Adrenal gland (tissue), 12 donors: ENCODE data around the gene CDC42. TPM values are rescaled to one million over a fixed set of nuclear protein-coding genes. Genes with fewer than 3 reads are reported as not detected.

ENCODE experiments used
- DNase-seq, 7 donors: peaks; one replicate each; pipeline ENCODE4 v3.0.0-alpha.2; 2019 to 2020
- H3K27ac ChIP-seq, 5 donors: fragments of 200-600 bp; sonication (generic) in 4 of 5; 1 replicate in 3 of 5; 2 replicates in 2 of 5; pipeline versions ENCODE4 v1.5.1 to v1.8.0; 2016 to 2020; ENCODE audit warnings: mild to moderate bottlenecking in 1 of 5
- H3K27me3 ChIP-seq: fragments of 200-600 bp; 2 replicates; pipeline ENCODE4 v1.8.0; 2021
- H3K36me3 ChIP-seq, 2 donors: fragments of 200-600 bp; replicated peaks in 1 of 2; 1 replicate in 1 of 2; 2 replicates in 1 of 2; pipeline versions ENCODE4 v1.5.1 to v1.8.0; 2018 to 2022
- H3K4me1 ChIP-seq, 2 donors: fragments of 200-600 bp; replicated peaks in 1 of 2; 1 replicate in 1 of 2; 2 replicates in 1 of 2; pipeline versions ENCODE4 v1.5.1 to v1.8.0; 2018 to 2021
- H3K4me3 ChIP-seq, 4 donors: fragments of 200-600 bp; sonication (generic) in 3 of 4; one replicate each; pipeline ENCODE4 v1.5.1; 2016 to 2018
- H3K9me3 ChIP-seq, 3 donors: fragments of 200-600 bp; sonication (generic) in 1 of 3; replicated peaks in 1 of 3; 1 replicate in 2 of 3; 2 replicates in 1 of 3; pipeline versions ENCODE4 v1.5.1 to v1.8.0; 2016 to 2021
- CTCF ChIP-seq, 6 experiments: fragments of 450-650 bp in 4 of 6; fragments of 200-600 bp in 2 of 6; sonication (generic) in 1 of 6; IDR thresholded peaks; 1 replicate in 5 of 6; 2 replicates in 1 of 6; pipeline versions ENCODE4 v1.5.1 to v1.8.0; 2016 to 2021; ENCODE audit warnings: antibody characterized with exemption in 6 of 6, mild to moderate bottlenecking in 2 of 6, moderate library complexity in 1 of 6
- POLR2A ChIP-seq, 2 donors: fragments of 450-650 bp; IDR thresholded peaks; one replicate each; pipeline ENCODE4 v1.6.1; 2017; ENCODE audit warnings: antibody characterized with exemption in 2 of 2, mild to moderate bottlenecking in 2 of 2, moderate library complexity in 1 of 2
- WGBS, 4 donors: extraction: QIAGEN DNeasy Blood & Tissue Kit in 2 of 4; methylation state at CpG; one replicate each; pipeline versions ENCODE4 v1.1.5 to v1.1.7; 2013 to 2017; 5-methylcytosine and 5-hydroxymethylcytosine counted together
- intact Hi-C, 2 donors: fragments of 100-400 bp; cut with DNase I; formaldehyde crosslinking; loops; one replicate each; pipeline versions ENCODE4 v1.14.1 to v1.15.0; 2022 to 2023
- polyA plus RNA-seq, 3 donors: library from polyadenylated mRNA; stranded (reverse); fragments of 200-250 nt in 2 of 3; fragments of 350-450 nt in 1 of 3; fragmentation: Illumina TruSeq in 1 of 3; extraction: RNeasy Lipid Tissue Mini Kit (QIAGEN cat#74804) in 1 of 3; gene quantifications; one replicate each; pipeline ENCODE4 v1.2.3, GENCODE V29; 2013 to 2014
- total RNA-seq, 9 donors: library from RNA; depleted of rRNA in 4 of 9; stranded (reverse); fragments of >200 nt in 4 of 9; fragments of 120-200 nt in 1 of 9; fragmentation: NEBNext Ultra II Directional in 1 of 9; extraction: Animal tissue kit (Norgen Biotek cat#: 25700) in 1 of 9; gene quantifications; one replicate each; pipeline versions ENCODE4 v1.1.0 to v1.2.4, GENCODE V29; 2013 to 2023
- donor health status: healthy with polysubstance abuse.
- donor health status: Bipolar disorder and iron deficiency.
- donor health status: DM: yes; HTN: yes; CAD: no.
- donor health status: DM: no; HTN: no; CAD: no.
- donor health status: DM: no; HTN: no; CAD: no.
- donor health status: DM: yes; HTN: yes; CAD: no.

CDC42 gene
- total and polyA plus RNA-seq, 12 donors = 69.6 to 351 (median 215) TPM

GRCh38 chr1:22101199-22101598 is 48.7 kb downstream of the CDC42 start:
- 55 to 69% (median 65%) methylated on average over 1 of the region's 1 CpG for WGBS, 4 donors
- DNase-seq = no peak
- no peak overlapping the region for H3K27ac ChIP-seq
- intact Hi-C loops = loop anchor here in 1 of 2 donors (10.0 kb wide), 1 partner anchor 174 kb away; no protein-coding TSS in a partner anchor
- H3K36me3 ChIP-seq = peaks cover 0 to 31% of the 10 kb centered on the region in 2 donors
- TF ChIP-seq POLR2A (IDR thresholded peaks at IDR 0.05) (no peak), CTCF (IDR thresholded peaks at IDR 0.05) (no peak)
- H3K4me3 ChIP-seq = no peak overlapping the region
- peaks cover 0 to 5% of the 10 kb centered on the region in 2 donors for H3K4me1 ChIP-seq
- no peaks in the 10 kb centered on the region for H3K9me3 ChIP-seq
- no peaks in the 10 kb centered on the region for H3K27me3 ChIP-seq

GRCh38 chr1:22101995-22102394 is 49.5 kb downstream of the CDC42 start:
- WGBS, 4 donors = 86 to 94% (median 86%) methylated on average over 8 of the region's 8 CpGs
- Histone ChIP-seq H3K4me1 (peaks cover 0 to 5% of the 10 kb centered on the region in 2 donors), H3K36me3 (peaks cover 0 to 23% of the 10 kb centered on the region in 2 donors), H3K4me3 (no peak overlapping the region), H3K9me3 (no peaks in the 10 kb centered on the region), H3K27me3 (no peaks in the 10 kb centered on the region), H3K27ac (no peak overlapping the region)
- intact Hi-C loops = loop anchor here in 1 of 2 donors (10.0 kb wide), 1 partner anchor 173 kb away; no protein-coding TSS in a partner anchor
- DNase-seq = no peak
- TF ChIP-seq POLR2A (IDR thresholded peaks at IDR 0.05) = no peak
- TF ChIP-seq CTCF (IDR thresholded peaks at IDR 0.05) = no peak

GRCh38 chr1:22102746-22103145 is 50.2 kb downstream of the CDC42 start:
- Histone ChIP-seq H3K4me3 (no peak overlapping the region), H3K36me3 (peaks cover 0 to 15% of the 10 kb centered on the region in 2 donors), H3K9me3 (no peaks in the 10 kb centered on the region), H3K27me3 (no peaks in the 10 kb centered on the region), H3K4me1 (peaks cover 0 to 5% of the 10 kb centered on the region in 2 donors), H3K27ac (no peak overlapping the region)
- intact Hi-C loops = loop anchor here in 1 of 2 donors (10.0 kb wide), 1 partner anchor 172 kb away; no protein-coding TSS in a partner anchor
- DNase-seq = no peak
- 72 to 87% (median 81%) methylated on average over 3 of the region's 3 CpGs for WGBS, 4 donors
- TF ChIP-seq CTCF (IDR thresholded peaks at IDR 0.05) (no peak), POLR2A (IDR thresholded peaks at IDR 0.05) (no peak)

- no peak for TF ChIP-seq POLR2A (IDR thresholded peaks at IDR 0.05)
- no peak for TF ChIP-seq CTCF (IDR thresholded peaks at IDR 0.05)
- Histone ChIP-seq H3K9me3 (no peaks in the 10 kb centered on the region), H3K27me3 (no peaks in the 10 kb centered on the region), H3K27ac (no peak overlapping the region), H3K36me3 (peaks cover 0 to 2% of the 10 kb centered on the region in 2 donors), H3K4me3 (no peak overlapping the region), H3K4me1 (peaks cover 0 to 17% of the 10 kb centered on the region in 2 donors)
- intact Hi-C loops = loop anchor here in 1 of 2 donors (10.0 kb wide), 1 partner anchor 171 kb away; no protein-coding TSS in a partner anchor
- DNase-seq = no peak
- 83 to 91% (median 85%) methylated on average over 6 of the region's 6 CpGs for WGBS, 4 donors
These were observed 51.6 kb downstream of the CDC42 start for GRCh38 chr1:22104094-22104493.
